ENCODE measurements around the gene SCMH1. TPM values are rescaled to one million over a fixed set of nuclear protein-coding genes. Genes with fewer than 3 reads are reported as not detected.
A peak's percentile ranks its signal among the peaks of the same experiment; 100 is the strongest.

Gene SCMH1
- total RNA-seq, 1 experiment from 2014 or later: 20.3 TPM

- in situ Hi-C loops (cut with HindIII; ENCODE audit: low pct_unique_long_range_greater_than_20kb, low sequenced_read_pairs): no loop called here
- peak; percentile 92 for DNase-seq (ENCODE audit: low read depth)
These were observed 262.7 kb downstream of the SCMH1 start, which contains the start of gene CTPS1 for GRCh38 chr1:40979241-40980067. TSS of gene CTPS1 (plus strand) at chr1:40979696. CDS start at chr1:40983291, 3,595 bp downstream.

DNA sequence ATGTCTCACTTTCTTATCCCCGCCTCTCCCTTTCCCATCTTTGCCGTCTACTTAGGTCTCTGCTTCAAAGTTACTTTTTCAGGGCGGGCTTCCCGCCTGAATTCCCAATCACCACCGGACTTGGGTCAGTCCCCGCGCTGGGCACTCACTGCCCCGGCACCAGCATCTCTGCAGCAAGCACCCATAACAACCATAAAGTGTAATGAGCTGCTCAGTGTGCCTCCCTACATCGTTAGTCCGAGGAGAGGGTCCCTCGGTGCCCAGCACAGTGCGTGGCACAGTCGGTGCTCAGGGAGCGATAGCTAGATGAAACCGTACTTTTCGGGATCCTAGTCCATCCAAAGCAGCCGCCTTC, 263.2 kb downstream of the SCMH1 start:
- no peak for DNase-seq (ENCODE audit: low read depth)

DNA sequence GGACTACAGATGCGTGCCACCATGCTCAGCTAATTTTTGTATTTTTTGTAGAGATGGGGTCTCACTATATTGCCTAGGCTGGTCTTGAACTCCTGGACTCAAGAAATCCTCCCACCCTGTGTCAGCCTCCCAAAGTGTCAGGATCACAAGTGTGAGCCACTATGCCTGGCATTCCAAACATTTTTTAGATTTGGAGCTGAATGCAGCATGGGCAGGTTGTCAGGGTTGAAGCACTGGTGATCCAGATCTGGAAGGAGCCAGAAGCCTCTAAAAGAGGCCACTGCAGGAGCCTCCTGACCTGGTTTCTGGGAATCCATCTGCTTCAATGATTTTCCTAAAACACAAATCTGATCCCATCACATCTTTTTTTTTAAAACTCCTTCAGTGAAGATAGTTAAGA, 264.4 kb downstream of the SCMH1 start:
- in situ Hi-C loops (cut with HindIII; ENCODE audit: low pct_unique_long_range_greater_than_20kb, low sequenced_read_pairs): no loop called here
- no peak for DNase-seq (ENCODE audit: low read depth)

More for the DNA sequence above, 263.2 kb downstream of the SCMH1 start:
- in situ Hi-C loops (cut with HindIII; ENCODE audit: low pct_unique_long_range_greater_than_20kb, low sequenced_read_pairs): no loop called here

Other genes starting within 250 kb of the SCMH1 start
- gene SLFNL1, start 220.6 kb downstream of the SCMH1 start, total RNA-seq (2014; rRNA removed; shearing (Covaris generic); ENCODE audit: low replicate concordance): not detected in 2 replicates
- gene FOXO6, start 119.1 kb upstream of the SCMH1 start, total RNA-seq (2014; rRNA removed; shearing (Covaris generic); ENCODE audit: low replicate concordance): 0.14 TPM in 1 of 2 replicates, not detected in the other
- 6.1 and 8.9 TPM in 2 replicates for gene EDN2, start 242.4 kb upstream of the SCMH1 start, total RNA-seq (2014; rRNA removed; shearing (Covaris generic); ENCODE audit: low replicate concordance)

Data from Caki2 (cell line).